ENCODE data around the gene CD180.

- TF ChIP-seq POLR2AphosphoS5 (IDR thresholded peaks at IDR 0.05; ENCODE audit: borderline replicate concordance, low read depth, low read length) (no peak), EZH2 (IDR thresholded peaks at IDR 0.05) (no peak)
These were observed 39.5 kb downstream of the CD180 start for GRCh38 chr5:67156976-67157583.

Measured in SK-N-MC (cell line).